Mesothelial cell of epicardium (in vitro differentiated cells): Measurements from ENCODE around the gene PASK. TPM values are rescaled to one million over a fixed set of nuclear protein-coding genes. Genes with fewer than 3 reads are reported as not detected.

ENCODE experiments used
- DNase-seq, 2 experiments: peaks; one replicate each; pipeline ENCODE4 v3.0.0; 2021; ENCODE audit warnings: low spot score in 2 of 2; ENCODE audit not compliant: unreplicated experiment in 2 of 2
- H3K27ac Mint-ChIP-seq: 2 replicates; pipeline ENCODE4 v1.8.0; 2021; ENCODE audit warnings: mixed read lengths
- H3K27me3 Mint-ChIP-seq: 2 replicates; pipeline ENCODE4 v1.8.0; 2021; ENCODE audit warnings: low read depth, mixed read lengths
- H3K36me3 Mint-ChIP-seq: 2 replicates; pipeline ENCODE4 v1.8.0; 2021; ENCODE audit warnings: mixed read lengths
- H3K4me1 Mint-ChIP-seq: 2 replicates; pipeline ENCODE4 v1.8.0; 2021; ENCODE audit warnings: mixed read lengths
- H3K4me3 Mint-ChIP-seq: 2 replicates; pipeline ENCODE4 v1.8.0; 2021; ENCODE audit warnings: mild to moderate bottlenecking, moderate library complexity, mixed read lengths
- H3K9me3 Mint-ChIP-seq: 2 replicates; pipeline ENCODE4 v1.8.0; 2021; ENCODE audit warnings: mixed read lengths
- total RNA-seq: library from RNA; stranded (reverse); gene quantifications from 3 replicates; pipeline ENCODE4 v1.2.1, GENCODE V29; 2021
- TF ChIP-seq, protein P1 (sequence below): fragments of 200-600 bp; sonication (generic); IDR thresholded peaks from one replicate; pipeline ENCODE4 v1.5.0; 2021; ENCODE audit warnings: antibody characterized with exemption; ENCODE audit not compliant: unreplicated experiment

PASK gene
- total RNA-seq, 1 donor from 2014 or later: 26.1 TPM

DNA sequence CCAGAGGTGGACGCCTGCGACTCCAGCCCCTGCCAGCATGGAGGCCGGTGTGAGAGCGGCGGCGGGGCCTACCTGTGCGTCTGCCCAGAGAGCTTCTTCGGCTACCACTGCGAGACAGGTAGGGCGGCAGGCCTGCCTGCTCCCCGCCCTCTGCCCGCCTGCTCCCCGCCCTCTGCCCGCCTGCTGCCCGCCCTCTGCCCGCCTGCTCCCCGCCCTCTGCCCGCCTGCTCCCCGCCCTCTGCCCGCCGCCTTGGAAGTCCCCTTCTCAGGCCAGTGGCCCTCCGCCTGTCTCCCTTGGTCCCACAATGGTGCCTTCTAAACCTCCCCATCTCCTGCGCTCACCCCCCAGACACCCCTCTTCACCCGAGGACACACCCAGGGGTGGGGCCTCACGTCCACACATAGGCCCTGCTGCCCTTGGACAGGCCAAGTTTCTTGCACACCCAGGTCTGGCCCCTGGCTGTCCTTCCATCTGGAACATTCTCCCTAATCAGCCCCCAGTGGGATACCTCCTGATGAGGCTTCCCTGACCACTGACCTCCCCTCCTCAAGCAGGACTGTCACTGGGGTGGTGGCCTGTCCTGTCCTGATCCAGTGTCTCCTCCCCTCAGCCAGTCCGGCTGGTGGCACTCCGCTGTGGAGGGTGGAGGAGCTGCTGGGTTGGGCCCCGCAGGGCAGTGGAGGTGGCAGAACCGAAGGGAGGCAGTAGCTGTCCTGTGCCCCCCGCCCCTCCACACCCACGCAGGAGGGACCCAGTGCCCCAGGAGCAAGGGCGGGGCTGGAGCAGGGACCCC is 85.1 kb downstream of the PASK start:
- peak in 1 of 2 experiments; percentile 45 for DNase-seq
- H3K9me3 Mint-ChIP-seq: peaks cover 5% of the 10 kb centered on the region
- H3K4me3 Mint-ChIP-seq: peak overlapping the region; percentile 59
- no peak overlapping the region for H3K27ac Mint-ChIP-seq
- no peaks in the 10 kb centered on the region for H3K36me3 Mint-ChIP-seq
- peaks cover 18% of the 10 kb centered on the region for H3K27me3 Mint-ChIP-seq
- TF ChIP-seq, protein P1, sequence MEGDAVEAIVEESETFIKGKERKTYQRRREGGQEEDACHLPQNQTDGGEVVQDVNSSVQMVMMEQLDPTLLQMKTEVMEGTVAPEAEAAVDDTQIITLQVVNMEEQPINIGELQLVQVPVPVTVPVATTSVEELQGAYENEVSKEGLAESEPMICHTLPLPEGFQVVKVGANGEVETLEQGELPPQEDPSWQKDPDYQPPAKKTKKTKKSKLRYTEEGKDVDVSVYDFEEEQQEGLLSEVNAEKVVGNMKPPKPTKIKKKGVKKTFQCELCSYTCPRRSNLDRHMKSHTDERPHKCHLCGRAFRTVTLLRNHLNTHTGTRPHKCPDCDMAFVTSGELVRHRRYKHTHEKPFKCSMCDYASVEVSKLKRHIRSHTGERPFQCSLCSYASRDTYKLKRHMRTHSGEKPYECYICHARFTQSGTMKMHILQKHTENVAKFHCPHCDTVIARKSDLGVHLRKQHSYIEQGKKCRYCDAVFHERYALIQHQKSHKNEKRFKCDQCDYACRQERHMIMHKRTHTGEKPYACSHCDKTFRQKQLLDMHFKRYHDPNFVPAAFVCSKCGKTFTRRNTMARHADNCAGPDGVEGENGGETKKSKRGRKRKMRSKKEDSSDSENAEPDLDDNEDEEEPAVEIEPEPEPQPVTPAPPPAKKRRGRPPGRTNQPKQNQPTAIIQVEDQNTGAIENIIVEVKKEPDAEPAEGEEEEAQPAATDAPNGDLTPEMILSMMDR: no peak
- peaks cover 4% of the 10 kb centered on the region for H3K4me1 Mint-ChIP-seq

DNA sequence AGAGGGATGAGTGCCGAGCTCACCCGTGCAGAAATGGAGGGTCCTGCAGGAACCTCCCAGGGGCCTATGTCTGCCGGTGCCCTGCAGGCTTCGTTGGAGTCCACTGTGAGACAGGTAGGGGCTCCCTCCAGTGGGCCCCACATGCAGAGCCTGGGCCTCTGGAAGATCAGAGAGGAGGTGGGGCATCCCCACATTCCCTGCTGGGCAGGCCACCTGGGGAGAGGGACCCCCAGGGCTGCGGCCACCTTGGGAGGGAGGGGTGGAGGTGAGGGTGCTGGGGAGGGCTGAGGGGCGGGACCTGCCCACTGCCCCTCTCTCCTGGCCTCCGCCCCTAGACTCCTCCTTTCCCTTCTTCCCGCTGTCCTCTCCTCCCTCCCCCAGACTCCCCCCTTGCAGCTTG is 85.7 kb downstream of the PASK start:
- peak overlapping the region; percentile 59 for H3K4me3 Mint-ChIP-seq
- TF ChIP-seq, protein P1: no peak
- H3K9me3 Mint-ChIP-seq: peaks cover 8% of the 10 kb centered on the region
- DNase-seq: peak in 1 of 2 experiments; percentile 39
- no peaks in the 10 kb centered on the region for H3K36me3 Mint-ChIP-seq
- no peak overlapping the region for H3K27ac Mint-ChIP-seq
- H3K4me1 Mint-ChIP-seq: peaks cover 4% of the 10 kb centered on the region
- H3K27me3 Mint-ChIP-seq: peaks cover 19% of the 10 kb centered on the region

DNA sequence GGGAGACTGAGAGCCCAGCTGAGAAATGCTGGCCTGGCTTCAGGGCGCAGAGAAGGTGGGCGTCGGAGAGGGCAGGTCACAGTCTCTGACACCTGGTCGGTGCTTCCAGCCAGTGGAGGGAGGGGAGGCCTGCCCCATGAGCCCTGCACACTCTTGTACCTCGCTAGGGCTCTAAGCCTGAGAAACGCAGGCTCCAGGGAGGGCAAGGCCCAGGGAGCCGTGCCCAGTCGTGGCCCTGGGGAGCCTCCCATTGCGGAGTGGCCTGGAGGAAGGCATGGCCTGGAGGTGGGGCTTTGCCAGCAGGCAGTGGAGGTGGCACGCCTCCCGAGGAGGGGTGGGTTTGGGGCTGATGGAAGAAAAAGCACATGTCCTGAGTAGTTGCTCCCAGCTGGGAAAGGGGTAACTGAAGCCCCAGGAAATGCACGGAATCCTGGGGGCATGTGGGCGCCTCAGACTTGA is 86.2 kb downstream of the PASK start:
- peak overlapping the region; percentile 13 for H3K4me3 Mint-ChIP-seq
- peaks cover 4% of the 10 kb centered on the region for H3K4me1 Mint-ChIP-seq
- H3K9me3 Mint-ChIP-seq: peaks cover 8% of the 10 kb centered on the region
- no peak for DNase-seq
- H3K27ac Mint-ChIP-seq: no peak overlapping the region
- H3K36me3 Mint-ChIP-seq: no peaks in the 10 kb centered on the region
- TF ChIP-seq, protein P1: no peak
- H3K27me3 Mint-ChIP-seq: peaks cover 19% of the 10 kb centered on the region

DNA sequence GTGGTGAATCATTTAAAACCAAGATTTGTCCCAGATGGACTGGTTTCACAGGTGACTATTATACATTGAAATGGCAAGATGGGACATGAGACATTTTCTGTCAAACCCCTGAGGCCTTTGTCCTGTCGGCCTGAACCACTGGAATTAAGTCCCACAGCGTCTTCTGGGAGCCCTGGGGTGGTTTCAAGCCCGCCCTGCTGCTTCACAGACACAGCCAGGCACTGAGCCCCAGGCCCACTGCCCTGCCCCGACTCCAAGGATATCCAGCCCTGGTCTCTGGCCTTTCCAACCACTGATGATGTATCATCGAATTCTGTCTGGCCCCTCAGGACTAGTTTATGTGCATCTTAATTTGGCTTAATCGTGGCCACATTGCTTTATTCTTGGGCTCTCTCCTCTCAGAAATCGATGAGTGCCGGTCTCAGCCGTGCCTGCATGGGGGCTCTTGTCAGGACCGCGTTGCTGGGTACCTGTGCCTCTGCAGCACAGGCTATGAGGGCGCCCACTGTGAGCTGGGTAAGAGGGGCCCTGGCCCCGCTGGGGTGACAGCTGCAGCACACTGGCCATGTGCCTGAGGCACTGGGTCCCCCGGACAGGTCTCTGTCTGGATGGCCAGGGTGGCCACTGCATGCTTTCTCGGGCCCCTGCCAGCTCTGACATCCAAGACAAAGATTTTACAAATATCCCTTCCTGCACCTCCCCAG is 86.7 kb downstream of the PASK start:
- H3K4me3 Mint-ChIP-seq: no peak overlapping the region

DNA sequence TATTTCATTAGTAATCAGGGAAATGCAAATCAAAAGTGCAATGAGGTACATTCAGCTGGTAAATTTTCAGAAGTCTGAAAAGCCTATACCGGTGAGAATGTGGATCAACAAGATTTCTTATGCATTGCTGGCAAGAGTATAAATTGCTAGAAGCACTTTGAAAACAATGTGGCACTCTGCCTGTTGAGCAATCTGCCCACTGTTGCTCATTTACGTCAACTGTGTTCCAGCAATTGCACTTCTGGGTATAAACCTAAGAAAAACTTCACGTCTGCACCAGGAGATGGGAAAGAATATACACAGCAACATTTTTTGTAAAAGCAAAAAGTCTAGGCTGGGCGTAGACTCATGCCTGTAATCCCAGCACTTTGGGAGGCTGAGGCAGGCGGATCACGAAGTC is 88.0 kb downstream of the PASK start:
- H3K4me3 Mint-ChIP-seq: no peak overlapping the region
- peaks cover 20% of the 10 kb centered on the region for H3K27me3 Mint-ChIP-seq
- H3K27ac Mint-ChIP-seq: no peak overlapping the region
- peaks cover 4% of the 10 kb centered on the region for H3K4me1 Mint-ChIP-seq
- TF ChIP-seq, protein P1: no peak
- no peak for DNase-seq
- peaks cover 8% of the 10 kb centered on the region for H3K9me3 Mint-ChIP-seq
- H3K36me3 Mint-ChIP-seq: no peaks in the 10 kb centered on the region

More for the DNA sequence above, 86.7 kb downstream of the PASK start:
- no peak for DNase-seq
- no peaks in the 10 kb centered on the region for H3K36me3 Mint-ChIP-seq
- TF ChIP-seq, protein P1: no peak
- peaks cover 19% of the 10 kb centered on the region for H3K27me3 Mint-ChIP-seq
- H3K9me3 Mint-ChIP-seq: peaks cover 8% of the 10 kb centered on the region
- peaks cover 4% of the 10 kb centered on the region for H3K4me1 Mint-ChIP-seq
- no peak overlapping the region for H3K27ac Mint-ChIP-seq

Other genes starting within 250 kb of the PASK start
- gene CROCC2, start 243.1 kb downstream of the PASK start, total RNA-seq: 0.16 to 0.32 TPM (median 0.16 TPM) in 3 replicates
- 7.1 to 10.5 TPM (median 9.4 TPM) in 3 replicates for gene SNED1, start 150.9 kb downstream of the PASK start, total RNA-seq
- gene MTERF4, start 47.2 kb downstream of the PASK start, total RNA-seq: 47.9 to 55.9 TPM (median 53.7 TPM) in 3 replicates
- gene PPP1R7, start 995 bp upstream of the PASK start, total RNA-seq: 37.3 to 40.4 TPM (median 37.8 TPM) in 3 replicates
- gene ANO7, start 39.2 kb upstream of the PASK start, total RNA-seq: 3.8 to 4.5 TPM (median 3.8 TPM) in 3 replicates
- gene HDLBP, start 166.2 kb upstream of the PASK start, total RNA-seq: 479 to 484 TPM (median 480 TPM) in 3 replicates
- gene SEPTIN2, start 166.5 kb upstream of the PASK start, total RNA-seq: 507 to 522 TPM (median 508 TPM) in 3 replicates
- 54.9 to 55.1 TPM (median 54.9 TPM) in 3 replicates for gene FARP2, start 206.8 kb upstream of the PASK start, total RNA-seq